ENCODE data around the gene ANKIB1.

DNA sequence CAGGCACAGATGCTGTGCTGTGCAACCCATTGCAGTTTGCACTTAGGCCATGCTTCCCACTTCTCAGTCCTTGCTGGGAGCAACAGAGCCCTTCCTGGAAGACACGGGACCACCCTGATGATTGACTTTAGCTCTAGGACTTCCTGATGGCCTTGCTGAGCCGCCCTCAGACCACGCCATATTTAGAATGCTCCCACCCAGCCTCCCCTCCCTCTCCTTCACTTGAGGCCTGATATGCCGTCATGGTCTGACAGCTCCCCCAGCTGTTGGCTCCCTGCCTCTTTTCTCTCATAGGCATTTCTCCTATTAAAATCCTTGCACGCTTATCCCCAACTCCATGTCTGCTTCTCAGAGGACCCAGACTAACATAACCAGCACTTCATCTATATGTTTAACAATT, 172.1 kb downstream of the ANKIB1 start:
- TF ChIP-seq, protein P1, sequence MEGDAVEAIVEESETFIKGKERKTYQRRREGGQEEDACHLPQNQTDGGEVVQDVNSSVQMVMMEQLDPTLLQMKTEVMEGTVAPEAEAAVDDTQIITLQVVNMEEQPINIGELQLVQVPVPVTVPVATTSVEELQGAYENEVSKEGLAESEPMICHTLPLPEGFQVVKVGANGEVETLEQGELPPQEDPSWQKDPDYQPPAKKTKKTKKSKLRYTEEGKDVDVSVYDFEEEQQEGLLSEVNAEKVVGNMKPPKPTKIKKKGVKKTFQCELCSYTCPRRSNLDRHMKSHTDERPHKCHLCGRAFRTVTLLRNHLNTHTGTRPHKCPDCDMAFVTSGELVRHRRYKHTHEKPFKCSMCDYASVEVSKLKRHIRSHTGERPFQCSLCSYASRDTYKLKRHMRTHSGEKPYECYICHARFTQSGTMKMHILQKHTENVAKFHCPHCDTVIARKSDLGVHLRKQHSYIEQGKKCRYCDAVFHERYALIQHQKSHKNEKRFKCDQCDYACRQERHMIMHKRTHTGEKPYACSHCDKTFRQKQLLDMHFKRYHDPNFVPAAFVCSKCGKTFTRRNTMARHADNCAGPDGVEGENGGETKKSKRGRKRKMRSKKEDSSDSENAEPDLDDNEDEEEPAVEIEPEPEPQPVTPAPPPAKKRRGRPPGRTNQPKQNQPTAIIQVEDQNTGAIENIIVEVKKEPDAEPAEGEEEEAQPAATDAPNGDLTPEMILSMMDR (IDR thresholded peaks at IDR 0.05), result no peak
- no peak for TF ChIP-seq POLR2A (IDR thresholded peaks at IDR 0.05)
